Measurements from ENCODE around the gene RXRA. TPM values are rescaled to one million over a fixed set of nuclear protein-coding genes. Genes with fewer than 3 reads are reported as not detected.
A peak's percentile ranks its signal among the peaks of the same experiment; 100 is the strongest.

RXRA gene
- polyA plus RNA-seq, 3 donors: 15.8 to 91.0 (median 23.2) TPM

- peaks cover 1 to 8% (median 5%) of the 10 kb centered on the region in 7 donors for H3K9me3 Mint-ChIP-seq
These were observed 72.5 kb downstream of the RXRA start for GRCh38 chr9:134398756-134399155.

DNA sequence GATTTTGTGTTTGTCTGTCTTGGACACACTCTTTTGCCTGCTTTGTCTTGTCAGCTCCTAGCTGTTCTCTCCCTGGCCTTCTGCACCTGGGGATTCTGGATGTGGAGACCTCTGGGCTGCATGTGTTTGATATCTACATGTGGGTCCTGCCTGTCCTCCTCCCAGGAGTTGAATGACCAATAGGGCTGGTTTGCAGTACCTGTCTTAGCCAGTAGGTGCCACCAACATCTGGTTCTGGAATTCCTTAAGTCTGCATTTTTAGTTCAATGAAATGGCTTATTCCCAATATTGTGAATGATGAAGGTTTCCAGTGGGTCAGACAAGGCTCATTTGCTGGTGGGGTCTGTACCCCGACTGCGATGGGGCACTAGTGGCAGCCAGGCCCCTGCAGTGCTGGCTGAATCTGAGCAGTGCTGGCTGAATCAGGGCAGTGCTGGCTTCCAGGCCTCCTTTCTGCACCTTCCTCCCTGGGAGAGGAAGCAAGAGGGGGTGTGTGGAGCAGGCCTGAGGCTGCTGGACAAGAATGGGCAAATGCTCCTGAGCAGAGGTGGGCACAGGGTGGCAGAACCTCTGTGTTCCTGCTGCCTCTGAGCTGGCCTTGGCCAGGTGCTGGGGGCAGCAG lies 73.3 kb downstream of the RXRA start:
- peak overlapping the region; percentile 45 to 66 for H3K27ac ChIP-seq (ENCODE audit: low read depth in 1 of 2, low read length in 2 of 2)
- peak; percentile 92 for TF ChIP-seq CTCF (IDR thresholded peaks at IDR 0.05)
- peaks cover 21 to 24% of the 10 kb centered on the region in 2 donors for H3K36me3 ChIP-seq (replicated peaks in 1 of 2; ENCODE audit: control insufficient read depth in 1 of 2, insufficient read depth in 2 of 2, low read length in 2 of 2)
- H2AFZ ChIP-seq (ENCODE audit: insufficient read depth, low read depth, low read length, poor library complexity, severe bottlenecking): no peak overlapping the region
- H3K4me2 ChIP-seq (replicated peaks; ENCODE audit: extremely low read depth, low read length, poor library complexity, severe bottlenecking): peak overlapping the region; percentile 23
- peaks cover 94% of the 10 kb centered on the region for H3K4me1 Mint-ChIP-seq
- H3K9ac ChIP-seq (ENCODE audit: insufficient read depth, low read length, poor library complexity, severe bottlenecking): no peak overlapping the region
- H3K9me3 ChIP-seq (replicated peaks in 1 of 2; ENCODE audit: control insufficient read depth in 1 of 2, insufficient read depth in 1 of 2, low read length in 2 of 2): peaks cover 0 to 8% of the 10 kb centered on the region in 2 donors
- H3K36me3 Mint-ChIP-seq: peaks cover 14 to 58% of the 10 kb centered on the region in 2 donors
- H3K9me3 Mint-ChIP-seq: peaks cover 0 to 8% (median 5%) of the 10 kb centered on the region in 7 donors
- no peaks in the 10 kb centered on the region for H3K27me3 Mint-ChIP-seq (ENCODE audit: low read depth in 3 of 3)
- H3K4me3 Mint-ChIP-seq: peak overlapping the region in 1 of 2 donors; percentile 39
- intact Hi-C loops (cut with micrococcal nuclease): no loop called here
- H4K20me1 ChIP-seq (ENCODE audit: insufficient read depth, low read length): peaks cover 86% of the 10 kb centered on the region
- peak overlapping the region in 6 of 7 donors; percentile 11 to 84 (median 65) for H3K27ac Mint-ChIP-seq
- DNase-seq: peak in 2 of 3 donors; percentile 62 to 65
- H3K4me3 ChIP-seq (replicated peaks in 1 of 3; ENCODE audit: low read depth in 2 of 3, low read length in 3 of 3): peak overlapping the region in 1 of 3 experiments; percentile 2
- no peaks in the 10 kb centered on the region for H3K27me3 ChIP-seq (ENCODE audit: control insufficient read depth in 2 of 2, insufficient read depth in 2 of 2, low read length in 2 of 2)
- peaks cover 95% of the 10 kb centered on the region for H3K79me2 ChIP-seq (ENCODE audit: insufficient read depth, low read length)
- peaks cover 99 to 100% of the 10 kb centered on the region in 2 donors for H3K4me1 ChIP-seq (ENCODE audit: control insufficient read depth in 1 of 2, insufficient read depth in 2 of 2, low read length in 2 of 2)
- WGBS (ENCODE audit: insufficient coverage): 90% methylated on average over 2 of the region's 2 CpGs

More at GRCh38 chr9:134398756-134399155, 72.5 kb downstream of the RXRA start:
- Histone ChIP-seq H3K27me3 (ENCODE audit: control insufficient read depth in 2 of 2, insufficient read depth in 2 of 2, low read length in 2 of 2) (no peaks in the 10 kb centered on the region), H4K20me1 (ENCODE audit: insufficient read depth, low read length) (peaks cover 91% of the 10 kb centered on the region), H3K27ac (ENCODE audit: low read depth in 1 of 2, low read length in 2 of 2) (peak overlapping the region; percentile 1 to 66), H3K79me2 (ENCODE audit: insufficient read depth, low read length) (peaks cover 98% of the 10 kb centered on the region), H3K4me3 (replicated peaks in 1 of 3; ENCODE audit: low read depth in 2 of 3, low read length in 3 of 3) (peak overlapping the region in 1 of 3 experiments; percentile 15), H2AFZ (ENCODE audit: insufficient read depth, low read depth, low read length, poor library complexity, severe bottlenecking) (no peak overlapping the region), H3K4me1 (ENCODE audit: control insufficient read depth in 1 of 2, insufficient read depth in 2 of 2, low read length in 2 of 2) (peaks cover 99 to 100% of the 10 kb centered on the region in 2 donors), H3K9ac (ENCODE audit: insufficient read depth, low read length, poor library complexity, severe bottlenecking) (no peak overlapping the region), H3K4me2 (replicated peaks; ENCODE audit: extremely low read depth, low read length, poor library complexity, severe bottlenecking) (no peak overlapping the region), H3K9me3 (replicated peaks in 1 of 2; ENCODE audit: control insufficient read depth in 1 of 2, insufficient read depth in 1 of 2, low read length in 2 of 2) (peaks cover 0 to 8% of the 10 kb centered on the region in 2 donors), H3K36me3 (replicated peaks in 1 of 2; ENCODE audit: control insufficient read depth in 1 of 2, insufficient read depth in 2 of 2, low read length in 2 of 2) (peaks cover 21 to 24% of the 10 kb centered on the region in 2 donors)
- intact Hi-C loops (cut with micrococcal nuclease): no loop called here
- no peak overlapping the region for H3K4me3 Mint-ChIP-seq
- peaks cover 21 to 60% of the 10 kb centered on the region in 2 donors for H3K36me3 Mint-ChIP-seq
- H3K4me1 Mint-ChIP-seq: peaks cover 94% of the 10 kb centered on the region
- TF ChIP-seq CTCF (IDR thresholded peaks at IDR 0.05): no peak
- WGBS (ENCODE audit: insufficient coverage): 100% methylated on average over 5 of the region's 5 CpGs
- H3K27ac Mint-ChIP-seq: peak overlapping the region in 4 of 7 donors; percentile 30 to 60 (median 54)
- H3K27me3 Mint-ChIP-seq (ENCODE audit: low read depth in 3 of 3): peaks cover 0 to 2% (median 0%) of the 10 kb centered on the region in 3 donors
- DNase-seq: no peak
